GM19452 (cell line): ENCODE data around the gene THAP4.

ENCODE experiments used
- ATAC-seq: cut with Tn5 transposase; IDR thresholded peaks from one replicate; pipeline ENCODE4 v1.9.1; 2021; ENCODE audit not compliant: unreplicated experiment

Gene THAP4

DNA sequence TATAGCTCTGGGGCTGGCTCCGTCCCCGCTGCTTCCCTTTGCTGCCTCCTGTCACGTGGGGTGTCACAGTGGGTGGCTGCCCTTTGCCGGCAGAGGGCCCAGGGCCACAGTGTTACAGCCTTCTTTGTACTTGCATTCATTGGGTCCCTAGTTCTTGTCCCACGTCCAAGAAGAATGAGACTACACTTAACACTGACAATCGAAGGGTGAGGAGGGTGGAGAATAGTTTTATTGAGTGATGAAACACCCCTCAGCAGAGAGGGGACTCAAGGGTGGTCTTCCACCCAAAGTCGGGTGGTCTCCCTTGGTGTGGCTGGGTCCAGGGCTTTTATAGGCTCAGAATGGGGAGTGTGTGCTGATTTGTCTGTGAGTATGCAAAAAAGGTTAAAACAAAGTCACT, 2.4 kb upstream of the THAP4 start:
- no peak for ATAC-seq

DNA sequence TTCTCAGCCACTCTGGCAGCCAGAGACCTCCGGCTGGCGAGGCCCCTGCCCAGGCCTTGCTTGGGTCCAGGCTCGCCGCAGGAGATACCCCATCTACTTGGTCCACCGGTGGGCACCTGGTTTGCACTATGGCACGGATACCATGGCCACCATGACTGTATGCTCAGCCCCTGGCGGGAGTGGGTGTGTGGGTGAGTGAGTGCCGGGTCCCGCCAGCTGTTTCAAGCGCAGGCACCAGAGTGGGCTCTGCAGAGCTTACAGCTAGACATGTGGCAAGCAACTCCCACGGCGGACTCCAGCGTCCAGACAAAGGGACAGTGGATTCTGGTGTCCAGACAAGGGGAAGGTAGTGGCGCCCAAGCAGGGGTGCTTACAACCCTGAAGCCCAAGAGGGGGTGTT, 2.0 kb upstream of the THAP4 start:
- ATAC-seq = no peak

- ATAC-seq = peak; percentile 13
These were observed 1.1 kb upstream of the THAP4 start for GRCh38 chr2:241637795-241638660.

DNA sequence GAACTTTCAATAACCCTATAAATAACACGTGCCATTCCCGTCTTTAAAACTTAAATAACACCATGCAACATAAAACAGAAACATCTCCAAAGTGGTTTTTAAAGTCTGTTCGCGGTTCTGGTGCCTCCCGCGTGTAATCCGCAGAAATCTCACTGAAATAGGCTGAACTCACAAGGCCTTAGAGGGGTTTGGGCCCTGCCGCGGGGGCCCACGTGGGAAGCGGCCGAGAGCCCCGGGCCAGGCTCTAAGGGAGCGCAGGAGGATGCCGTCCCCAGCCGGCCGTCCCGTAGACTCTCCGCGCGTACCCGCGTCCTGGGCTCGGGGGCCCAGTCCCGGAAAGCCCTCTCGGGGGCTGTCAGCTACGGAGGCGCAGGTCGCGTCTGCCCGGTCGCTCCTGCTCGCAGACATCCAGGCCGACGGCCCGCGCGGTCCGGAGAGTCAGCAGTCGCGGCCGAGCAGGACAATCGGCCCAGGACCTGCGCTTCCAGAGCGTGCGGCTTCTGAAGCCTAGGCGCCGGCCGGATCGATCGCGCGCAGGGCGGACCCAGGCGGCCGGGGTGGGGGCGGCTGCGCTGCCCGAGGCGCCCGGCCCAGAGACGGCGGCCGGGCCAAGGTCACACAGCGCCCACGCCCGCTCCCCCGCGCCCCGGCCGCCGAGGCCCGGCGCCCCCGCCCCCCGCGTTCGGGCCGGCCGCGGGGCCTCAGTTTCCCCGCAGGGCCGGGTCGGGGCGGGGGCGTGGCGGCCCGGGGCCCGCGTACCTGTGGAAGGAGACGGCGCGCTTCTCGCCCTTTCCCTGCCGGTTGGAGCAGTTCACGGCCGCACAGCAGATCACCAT, 558 bp downstream of the THAP4 start:
- peak; percentile 31 for ATAC-seq

- no peak for ATAC-seq
These were observed 1.2 kb downstream of the THAP4 start for GRCh38 chr2:241635756-241636155.

- ATAC-seq = no peak
These were observed 3.4 kb downstream of the THAP4 start for GRCh38 chr2:241633561-241633960.

- no peak for ATAC-seq
These were observed 4.3 kb downstream of the THAP4 start for GRCh38 chr2:241632478-241633325.

GRCh38 chr2:241629762-241630435, 7.1 kb downstream of the THAP4 start:
- no peak for ATAC-seq

DNA sequence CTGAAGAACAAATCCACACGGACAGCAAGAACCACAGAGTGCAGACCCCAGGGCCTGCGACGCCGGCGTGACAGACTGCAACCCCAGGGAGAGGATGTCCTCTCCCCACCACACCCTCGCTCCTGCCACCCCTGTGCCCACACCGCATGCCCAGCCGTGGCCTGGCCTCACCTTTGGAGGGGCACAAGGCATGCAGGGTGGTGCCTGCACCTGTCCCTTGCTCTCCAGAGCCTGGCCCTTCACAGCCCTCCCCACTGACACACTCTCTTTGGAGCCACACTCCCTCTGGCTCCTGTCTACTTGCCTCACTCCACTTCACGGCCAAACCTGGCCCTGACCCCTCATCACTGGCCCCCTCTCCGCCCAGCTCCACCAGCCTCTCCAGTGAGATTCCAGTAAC, 9.3 kb downstream of the THAP4 start:
- no peak for ATAC-seq

GRCh38 chr2:241620419-241620769, 16.6 kb downstream of the THAP4 start:
- no peak for ATAC-seq

DNA sequence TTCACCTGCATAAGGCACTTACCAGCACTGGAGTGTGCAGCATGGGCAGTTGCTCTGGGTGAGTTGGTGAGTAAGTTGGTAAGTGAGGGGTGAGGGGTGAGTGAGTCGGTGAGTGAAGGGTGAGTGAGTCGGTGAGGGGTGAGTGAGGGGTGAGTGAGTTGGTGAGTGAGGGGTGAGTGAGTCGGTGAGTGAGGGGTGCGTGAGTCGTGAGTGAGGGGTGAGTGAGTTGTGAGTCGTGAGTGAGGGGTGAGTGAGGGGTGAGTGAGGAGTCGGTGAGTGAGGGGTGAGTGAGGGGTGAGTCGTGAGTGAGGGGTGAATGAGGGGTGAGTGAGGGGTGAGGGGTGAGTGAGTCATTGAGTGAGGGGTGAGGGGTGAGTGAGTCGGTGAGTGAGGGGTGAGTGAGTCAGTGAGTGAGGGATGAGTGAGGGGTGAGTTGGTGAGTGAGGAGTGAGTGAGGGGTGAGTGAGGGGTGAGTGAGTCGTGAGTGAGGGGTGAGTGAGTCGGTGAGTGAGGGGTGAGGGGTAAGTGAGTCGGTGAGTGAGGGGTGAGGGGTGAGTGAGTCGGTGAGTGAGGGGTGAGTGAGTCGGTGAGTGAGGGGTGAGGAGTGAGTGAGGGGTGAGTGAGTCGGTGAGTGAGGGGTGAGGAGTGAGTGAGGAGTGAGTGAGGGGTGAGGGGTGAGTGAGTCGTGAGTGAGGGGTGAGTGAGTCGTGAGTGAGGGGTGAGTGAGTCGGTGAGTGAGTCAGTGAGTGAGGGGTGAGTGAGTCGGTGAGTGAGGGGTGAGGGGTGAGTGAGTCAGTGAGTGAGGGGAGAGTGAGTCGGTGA, 17.1 kb downstream of the THAP4 start:
- ATAC-seq = no peak

DNA sequence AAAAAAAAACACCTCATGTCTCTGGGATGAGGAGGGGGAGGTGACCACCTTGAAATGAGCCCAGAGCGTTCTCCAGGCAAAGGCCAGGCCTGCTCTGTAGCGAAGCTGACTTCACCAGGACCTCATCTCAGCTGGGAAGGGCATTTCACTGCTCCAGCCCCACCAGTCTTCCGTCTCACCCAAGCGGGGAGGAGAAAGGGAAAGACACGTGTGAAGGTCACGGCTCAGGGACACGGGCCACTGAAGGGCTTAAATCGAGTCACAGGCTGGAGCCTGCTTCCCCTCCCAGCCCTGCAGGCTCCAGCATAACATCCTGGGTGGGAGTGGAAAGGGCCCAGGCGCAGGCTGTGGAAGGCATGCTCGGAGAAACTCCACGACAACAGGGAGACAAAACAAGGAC, 18.1 kb downstream of the THAP4 start:
- ATAC-seq = no peak

- no peak for ATAC-seq
These were observed 18.6 kb downstream of the THAP4 start for GRCh38 chr2:241618296-241618805.

GRCh38 chr2:241617431-241618154, 19.4 kb downstream of the THAP4 start:
- peak; percentile 56 for ATAC-seq

DNA sequence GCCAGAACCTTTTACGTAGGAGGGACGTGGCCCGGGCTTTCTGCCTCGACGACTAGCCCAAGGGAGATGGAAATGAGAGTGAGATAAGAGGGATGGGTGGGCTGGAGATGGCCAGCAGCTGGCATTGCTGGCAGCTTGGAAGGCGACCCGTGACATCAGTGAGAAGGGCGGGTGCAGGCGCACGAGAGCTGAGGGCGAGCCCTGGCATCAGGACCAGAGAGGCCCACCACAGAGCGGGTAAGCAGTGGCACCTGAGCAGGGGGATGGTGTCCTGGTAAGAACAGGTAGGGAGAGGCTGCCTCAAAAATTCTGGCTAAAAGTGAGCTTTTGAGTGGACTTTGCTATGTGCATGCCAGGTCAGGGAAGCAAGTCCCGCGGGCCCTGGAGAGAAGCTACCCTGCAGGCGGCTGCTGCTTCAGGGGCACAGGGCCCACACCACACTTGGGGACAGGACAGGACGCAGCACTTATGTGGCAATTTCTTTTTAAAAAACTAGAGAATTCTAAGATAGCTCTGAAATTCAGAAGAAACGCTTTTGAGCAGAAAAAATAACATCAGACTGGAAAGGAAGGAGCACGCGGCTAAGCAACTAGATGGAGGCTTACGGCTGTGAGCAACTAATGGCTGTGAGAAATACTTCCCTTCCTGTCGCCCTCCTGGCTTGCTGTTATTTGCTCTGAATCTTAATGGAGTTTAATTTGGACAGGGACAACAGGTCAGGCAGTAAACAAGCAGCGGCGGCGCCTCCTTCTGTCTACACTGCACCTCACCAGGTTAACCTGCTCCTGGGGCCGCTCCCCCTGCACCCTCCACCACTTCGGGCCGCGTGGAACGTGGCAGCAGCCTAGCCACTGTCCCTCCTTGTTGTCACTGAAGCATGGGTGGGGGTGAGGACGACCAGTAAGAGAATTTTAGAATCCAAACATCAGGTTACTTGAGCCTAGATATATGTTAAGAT, 20.5 kb downstream of the THAP4 start:
- no peak for ATAC-seq

DNA sequence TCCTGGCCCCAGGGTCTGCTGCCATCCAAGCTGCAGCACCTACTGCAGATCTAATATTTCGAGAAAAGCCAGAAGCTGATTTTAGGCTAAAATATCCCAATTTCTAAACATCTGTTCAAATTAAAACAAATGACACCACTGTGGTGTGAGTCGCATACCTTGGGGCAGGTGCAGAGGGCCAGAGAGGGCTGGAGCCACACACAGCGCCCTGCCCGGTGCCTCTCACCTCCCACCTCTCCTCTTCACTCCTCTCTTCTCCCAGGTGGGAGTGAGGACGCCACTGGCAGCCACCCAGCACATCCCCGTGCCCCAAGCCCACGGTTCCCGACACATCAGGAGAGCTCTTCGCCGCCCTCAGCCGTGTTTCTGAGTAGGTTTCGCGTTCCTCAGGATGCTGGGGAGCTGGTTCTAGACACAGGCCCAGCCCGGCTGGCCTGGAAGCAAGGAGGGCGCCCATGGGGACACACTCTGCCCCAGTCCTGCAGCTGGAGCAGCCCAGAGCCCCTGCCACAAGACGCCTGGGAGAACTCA, 21.4 kb downstream of the THAP4 start:
- ATAC-seq = no peak

- ATAC-seq = no peak
These were observed 21.9 kb downstream of the THAP4 start for GRCh38 chr2:241615041-241615440.
